GM23248 (cell line): Measurements from ENCODE around the gene SNTG2.

ENCODE experiments used
- EZH2 ChIP-seq: fragments of 200-600 bp; sonication (generic); IDR thresholded peaks from 2 replicates; pipeline ENCODE4 v1.6.1; 2018; ENCODE audit warnings: antibody characterized with exemption, mild to moderate bottlenecking; ENCODE audit not compliant: insufficient read depth, poor library complexity, severe bottlenecking
- EZH2phosphoT487 ChIP-seq: fragments of 200-600 bp; sonication (generic); IDR thresholded peaks from 2 replicates; pipeline ENCODE4 v1.6.1; 2018; ENCODE audit warnings: antibody characterized with exemption, moderate library complexity, mild to moderate bottlenecking, low read depth; ENCODE audit not compliant: insufficient read depth

- TF ChIP-seq EZH2 = no peak
- no peak for TF ChIP-seq EZH2phosphoT487
Measured at GRCh38 chr2:980176-980575, 29.5 kb downstream of the SNTG2 start.
